GM18505 (cell line): ENCODE data around the gene AATF.
"Not testable (repeated sequence)": the region's sequence is repeated elsewhere in the genome, so short reads cannot be mapped to it uniquely, and the experiment has no call there.

Source experiments
- ATAC-seq: cut with Tn5 transposase; IDR thresholded peaks from one replicate; pipeline ENCODE4 v1.9.1; 2021; ENCODE audit not compliant: unreplicated experiment
- POLR2A ChIP-seq: IDR thresholded peaks from 4 replicates; pipeline ENCODE4 v1.6.1; 2011; ENCODE audit warnings: borderline replicate concordance; ENCODE audit not compliant: insufficient read depth, insufficient read length; ENCODE audit errors: extremely low read depth

Gene AATF

DNA sequence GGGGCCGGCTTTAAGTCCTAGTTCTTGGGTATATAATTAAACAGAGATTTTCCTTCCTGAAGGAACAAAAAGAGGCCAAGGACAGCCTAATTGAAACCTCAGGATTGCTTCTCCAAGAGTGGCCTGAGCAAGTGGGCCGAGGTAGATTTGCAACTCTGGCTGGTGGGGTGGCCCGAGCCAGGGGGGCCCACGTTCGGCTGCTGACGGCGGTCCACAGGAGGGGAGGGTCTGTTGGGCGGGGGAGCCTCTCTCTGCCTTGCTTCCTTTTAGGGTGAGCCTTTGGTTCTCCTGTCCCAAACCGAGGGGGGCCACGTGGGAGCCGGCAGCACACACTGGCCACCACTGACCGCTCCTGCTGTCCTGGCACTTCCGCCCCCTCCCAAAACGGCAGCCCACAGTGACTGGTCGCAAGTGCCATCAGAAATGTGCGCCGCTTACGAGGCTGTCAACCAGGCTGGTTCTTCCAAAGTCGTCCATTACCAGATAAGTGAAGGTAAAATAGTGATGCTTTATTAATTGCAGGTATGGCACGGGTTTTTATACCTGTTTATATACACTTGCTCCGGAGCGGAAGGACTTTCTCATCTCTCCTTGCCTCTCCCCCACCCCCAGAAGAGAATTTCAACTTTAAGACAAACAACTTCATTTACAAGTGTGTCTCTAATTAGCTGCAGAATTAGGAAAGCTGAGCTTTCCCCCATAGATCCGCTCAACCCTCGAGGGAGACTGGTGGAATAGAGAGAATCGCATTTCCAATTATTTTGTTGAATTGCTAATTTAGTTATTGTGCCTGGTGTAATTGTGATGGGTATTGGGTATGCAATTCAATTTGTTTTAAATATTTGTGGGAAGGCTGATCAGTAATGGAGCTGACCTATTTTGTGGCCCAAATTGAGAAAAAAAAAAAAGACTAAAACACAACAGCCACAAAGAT lies 117.8 kb downstream of the AATF start:
- TF ChIP-seq POLR2A = no peak
- ATAC-seq = no peak

DNA sequence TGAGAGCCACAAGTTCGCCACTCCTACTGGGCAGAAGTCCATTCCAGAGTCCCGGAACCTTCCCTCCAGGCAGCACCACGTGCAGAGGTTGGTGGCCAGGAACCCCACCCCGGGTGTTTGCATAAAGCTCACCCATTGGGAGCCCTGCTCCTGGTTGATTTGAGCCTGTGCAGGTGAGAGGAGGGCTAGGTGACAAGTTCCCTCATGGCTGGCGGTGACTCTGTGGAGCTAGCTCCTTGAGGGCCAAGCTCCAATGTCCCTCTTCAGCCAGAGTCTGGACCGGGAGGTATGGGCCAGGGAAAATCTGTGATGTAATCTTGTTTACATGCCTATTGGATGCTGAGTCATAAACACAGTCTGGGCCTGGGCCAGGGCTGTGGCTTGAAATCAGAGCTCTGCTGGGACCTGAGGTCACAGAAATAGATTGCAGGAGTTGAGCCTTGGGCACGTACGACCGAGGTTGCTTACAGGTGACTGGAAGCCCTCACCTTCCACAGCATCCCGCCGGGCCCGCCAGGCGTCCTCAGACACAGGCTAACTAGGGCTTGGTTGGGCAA lies 118.9 kb downstream of the AATF start:
- ATAC-seq = no peak
- TF ChIP-seq POLR2A = no peak

- no peak for ATAC-seq
- no peak for TF ChIP-seq POLR2A
These were observed 119.5 kb downstream of the AATF start for GRCh38 chr17:37068266-37068665.

GRCh38 chr17:37069087-37069486 lies 120.3 kb downstream of the AATF start:
- TF ChIP-seq POLR2A = no peak
- no peak for ATAC-seq

- not testable (repeated sequence) for ATAC-seq
These were observed 124.7 kb downstream of the AATF start for GRCh38 chr17:37073464-37073863.

GRCh38 chr17:37079065-37079708 lies 130.4 kb downstream of the AATF start:
- TF ChIP-seq POLR2A = no peak
- no peak for ATAC-seq

DNA sequence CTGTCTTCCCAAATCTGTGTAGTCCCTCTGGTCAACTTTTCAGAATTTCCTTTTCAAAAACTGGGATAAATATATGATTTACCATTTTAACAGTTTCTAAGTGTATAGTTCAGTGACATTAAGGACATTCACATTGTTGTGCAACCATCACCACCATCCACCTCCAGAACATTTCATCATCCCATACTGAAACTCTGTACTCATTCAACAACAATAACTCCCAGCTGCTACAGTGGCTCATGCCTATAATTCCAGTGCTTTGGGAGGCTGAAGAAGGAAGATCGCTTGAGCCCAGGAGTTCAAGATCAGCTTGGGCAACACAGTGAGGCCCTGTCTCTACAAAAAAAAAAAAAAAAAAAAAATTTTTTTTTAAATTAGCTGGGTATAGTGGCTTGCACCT lies 131.0 kb downstream of the AATF start:
- no peak for ATAC-seq
- no peak for TF ChIP-seq POLR2A

- no peak for ATAC-seq
- TF ChIP-seq POLR2A = no peak
These were observed 132.5 kb downstream of the AATF start for GRCh38 chr17:37081287-37081686.

DNA sequence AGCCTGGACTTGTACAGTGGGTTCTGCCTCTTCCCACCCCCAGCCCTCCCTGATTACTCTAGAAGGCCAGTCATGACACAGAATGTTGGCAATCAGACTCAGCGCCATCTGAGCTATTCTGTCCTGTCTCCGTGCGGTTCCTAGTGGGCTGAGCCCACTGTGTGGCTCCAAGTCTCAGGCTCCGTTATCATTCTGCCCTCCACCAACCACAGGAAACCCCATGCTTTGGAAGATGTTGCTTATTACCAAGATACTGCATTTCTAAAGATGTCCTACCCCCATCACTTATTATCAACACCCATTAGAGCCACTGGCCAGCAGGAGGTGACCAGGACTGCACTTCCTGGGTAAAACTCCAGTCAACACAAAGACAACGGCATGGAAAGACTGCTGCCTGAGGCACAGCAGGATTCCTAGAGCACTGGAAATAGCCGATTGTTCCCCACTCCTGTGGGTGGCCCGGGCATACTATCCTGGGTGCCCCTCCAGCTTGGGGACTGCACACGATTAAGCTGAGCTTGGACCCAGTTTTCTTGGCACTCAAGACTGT lies 133.6 kb downstream of the AATF start:
- ATAC-seq = no peak

GRCh38 chr17:37082985-37083384 lies 134.2 kb downstream of the AATF start:
- no peak for TF ChIP-seq POLR2A
- no peak for ATAC-seq

More for the DNA sequence above, 133.6 kb downstream of the AATF start:
- TF ChIP-seq POLR2A = no peak

DNA sequence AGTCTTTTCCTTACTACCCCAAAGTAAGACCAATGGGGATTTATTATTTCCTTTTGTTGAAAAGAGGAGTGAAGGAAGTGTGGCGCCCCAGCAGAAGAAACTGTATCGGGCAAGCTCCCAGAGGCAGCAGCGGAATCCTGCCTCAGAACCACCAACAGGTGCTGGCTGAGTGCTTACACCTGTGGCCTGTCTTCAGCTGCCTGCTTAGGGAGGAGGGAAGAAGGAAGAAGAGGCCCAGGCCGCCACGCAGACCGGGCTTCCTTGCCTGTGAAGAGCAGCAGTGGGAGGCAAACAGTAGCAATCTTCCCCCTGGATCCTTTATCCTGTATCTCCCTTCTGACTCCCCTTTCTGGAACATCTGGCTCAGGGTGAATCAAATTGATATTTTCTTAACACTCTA lies 134.7 kb downstream of the AATF start:
- ATAC-seq = no peak
- TF ChIP-seq POLR2A = no peak

DNA sequence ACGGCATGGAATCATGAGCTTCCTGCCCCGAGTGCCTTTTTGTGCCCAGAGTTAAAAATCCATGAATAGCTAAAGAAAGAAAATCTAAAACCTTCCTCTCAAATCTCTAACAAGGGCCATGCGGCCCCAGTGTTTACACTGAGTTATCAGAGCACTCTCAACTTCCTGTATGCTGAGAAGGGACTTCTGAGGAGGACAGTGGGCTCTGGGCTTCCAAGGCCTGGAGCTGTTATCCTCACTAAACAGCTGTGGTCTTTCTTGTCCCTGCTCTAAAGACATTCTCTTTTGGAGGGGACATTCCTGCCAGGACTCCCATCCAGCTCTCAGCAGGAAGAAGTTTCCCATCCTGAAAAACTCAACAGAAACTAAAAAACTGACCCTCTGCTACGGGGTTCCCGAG lies 135.6 kb downstream of the AATF start:
- TF ChIP-seq POLR2A = no peak
- no peak for ATAC-seq

DNA sequence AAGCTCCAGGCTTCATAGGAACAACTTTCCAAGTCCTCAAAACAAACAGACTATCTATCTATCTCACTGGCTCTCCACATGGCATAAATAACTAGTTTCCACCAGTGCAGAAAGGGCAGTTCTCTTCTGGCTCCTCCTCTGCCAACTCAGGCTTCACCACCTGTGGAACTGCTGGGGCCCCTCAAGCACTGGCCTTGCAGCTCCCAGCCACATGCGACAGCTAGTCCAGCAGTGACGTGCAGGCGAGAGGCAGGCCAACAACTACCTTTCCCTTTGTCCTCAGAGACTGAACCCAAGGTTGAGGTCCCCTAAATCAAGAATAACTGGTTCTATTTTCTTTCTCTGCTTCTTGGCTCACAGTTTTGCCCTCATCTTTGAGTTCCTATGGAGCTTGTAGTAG lies 137.6 kb downstream of the AATF start:
- no peak for TF ChIP-seq POLR2A
- no peak for ATAC-seq

- no peak for TF ChIP-seq POLR2A
- no peak for ATAC-seq
These were observed 138.2 kb downstream of the AATF start for GRCh38 chr17:37086948-37087347.

DNA sequence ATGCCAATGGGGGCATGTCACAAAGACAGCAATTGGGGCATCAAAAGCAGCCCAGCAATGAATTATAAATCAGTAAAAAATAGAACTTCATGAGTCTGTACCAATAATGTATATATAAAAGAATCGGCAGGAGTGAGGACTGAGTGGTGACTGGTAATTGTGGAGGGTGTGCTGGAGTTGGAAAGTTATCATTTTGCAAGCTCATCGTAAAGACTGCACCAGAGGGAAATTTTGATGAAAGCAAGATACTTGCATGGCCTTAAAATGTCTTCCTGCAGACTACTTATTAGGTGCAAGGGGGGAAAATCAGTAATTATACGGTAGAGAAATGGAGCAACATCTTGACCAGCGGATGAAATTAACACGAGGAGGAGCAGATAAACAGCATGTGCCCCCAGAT lies 138.9 kb downstream of the AATF start:
- ATAC-seq = no peak
- TF ChIP-seq POLR2A = no peak

DNA sequence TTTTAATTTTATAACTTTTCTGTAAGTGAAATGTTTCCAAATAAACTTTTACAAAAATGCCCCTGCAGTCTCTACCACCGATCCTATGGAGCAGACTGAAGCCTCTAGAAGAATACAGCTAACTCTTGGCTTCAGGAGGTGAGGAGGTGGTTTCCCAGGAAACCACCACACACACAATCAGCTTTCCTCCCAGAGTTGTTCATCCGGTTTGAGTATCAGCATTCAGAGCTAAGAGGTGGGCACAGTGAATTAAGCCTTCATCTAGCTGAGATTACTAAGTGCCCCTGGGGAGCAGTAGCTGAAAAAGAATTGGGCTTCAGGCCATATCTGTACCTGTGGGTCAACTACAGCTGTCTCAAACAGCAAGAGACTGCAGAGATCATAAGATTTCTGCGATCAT lies 139.7 kb downstream of the AATF start:
- ATAC-seq = no peak
- no peak for TF ChIP-seq POLR2A
